Endothelial cell of hepatic sinusoid (primary cell): Measurements from ENCODE around the gene COL6A6.
"Not testable (repeated sequence)": the region's sequence is repeated elsewhere in the genome, so short reads cannot be mapped to it uniquely, and the experiment has no call there.

Experiments used
- in situ Hi-C: cut with HindIII; loops from 2 replicates; pipeline ENCODE4 v1.10.0; 2017; ENCODE audit warnings: low sequenced_read_pairs

COL6A6 gene

GRCh38 chr3:130533247-130533646 is 16.3 kb downstream of the COL6A6 start:
- in situ Hi-C loops = no loop called here

- in situ Hi-C loops = no loop called here
Observed at GRCh38 chr3:130537673-130538304, 20.8 kb downstream of the COL6A6 start.

- in situ Hi-C loops = no loop called here
Observed at GRCh38 chr3:130539005-130539404, 22.0 kb downstream of the COL6A6 start.

GRCh38 chr3:130543322-130543721 is 26.3 kb downstream of the COL6A6 start:
- in situ Hi-C loops = no loop called here

GRCh38 chr3:130546920-130547679 is 30.1 kb downstream of the COL6A6 start:
- in situ Hi-C loops = no loop called here

- in situ Hi-C loops = not testable (repeated sequence)
Observed at GRCh38 chr3:130547680-130548065, 30.7 kb downstream of the COL6A6 start.

GRCh38 chr3:130548356-130548755 is 31.4 kb downstream of the COL6A6 start:
- in situ Hi-C loops = no loop called here

GRCh38 chr3:130557336-130558035 is 40.5 kb downstream of the COL6A6 start:
- in situ Hi-C loops = no loop called here

GRCh38 chr3:130558366-130558765 is 41.4 kb downstream of the COL6A6 start:
- in situ Hi-C loops = no loop called here

- in situ Hi-C loops = no loop called here
Observed at GRCh38 chr3:130565224-130565623, 48.2 kb downstream of the COL6A6 start.
